Esophagus muscularis mucosa (tissue), 4 donors: ENCODE results near the gene GSS. TPM values are rescaled to one million over a fixed set of nuclear protein-coding genes. Genes with fewer than 3 reads are reported as not detected.
A peak's percentile ranks its signal among the peaks of the same experiment; 100 is the strongest.

Source experiments
- DNase-seq: peaks from one replicate; pipeline ENCODE4 v3.0.0-alpha.2; 2017; ENCODE audit errors: extremely low spot score
- H3K27ac ChIP-seq, 4 donors: fragments of 200-600 bp; sonication (generic); replicated peaks in 1 of 4; 1 replicate in 3 of 4; 2 replicates in 1 of 4; pipeline ENCODE4 v1.5.1; 2016 to 2019; ENCODE audit warnings: mild to moderate bottlenecking in 1 of 4
- H3K27me3 ChIP-seq, 4 donors: fragments of 200-600 bp; sonication (generic); one replicate each; pipeline versions ENCODE4 v1.5.1 to v1.6.0; 2016 to 2019
- H3K36me3 ChIP-seq, 4 donors: fragments of 200-600 bp; sonication (generic); one replicate each; pipeline ENCODE4 v1.5.1; 2016 to 2019
- H3K4me1 ChIP-seq, 4 donors: fragments of 200-600 bp; sonication (generic); one replicate each; pipeline ENCODE4 v1.5.1; 2016 to 2019
- H3K4me3 ChIP-seq, 4 donors: fragments of 200-600 bp; sonication (generic); 1 replicate in 2 of 4; 2 replicates in 2 of 4; pipeline ENCODE4 v1.5.1; 2016 to 2019; ENCODE audit warnings: mild to moderate bottlenecking in 4 of 4, moderate library complexity in 1 of 4
- H3K9me3 ChIP-seq, 4 donors: fragments of 200-600 bp; sonication (generic); 1 replicate in 3 of 4; 2 replicates in 1 of 4; pipeline ENCODE4 v1.5.1; 2016 to 2019
- EP300 ChIP-seq: sonication (generic); formaldehyde crosslinking; IDR thresholded peaks from one replicate; pipeline ENCODE4 v1.6.1; 2017; ENCODE audit warnings: antibody characterized with exemption
- POLR2A ChIP-seq: fragments of 450-650 bp; IDR thresholded peaks from one replicate; pipeline ENCODE4 v1.6.1; 2017; ENCODE audit warnings: antibody characterized with exemption, moderate library complexity, mild to moderate bottlenecking, low read depth
- POLR2AphosphoS5 ChIP-seq, 2 donors: sonication (generic); formaldehyde crosslinking; IDR thresholded peaks; one replicate each; pipeline ENCODE4 v1.6.1; 2017; ENCODE audit warnings: antibody characterized with exemption in 2 of 2
- WGBS: methylation state at CpG from one replicate; pipeline ENCODE4 v1.1.5; 2018; 5-methylcytosine and 5-hydroxymethylcytosine counted together
- intact Hi-C: fragments of 100-400 bp; cut with DNase I; formaldehyde crosslinking; loops from one replicate; pipeline ENCODE4 v1.15.1; 2023
- total RNA-seq, 4 donors: library from RNA; depleted of rRNA; stranded (reverse); fragments of >200 nt; gene quantifications; one replicate each; pipeline versions ENCODE4 v1.1.0 to v1.2.1, GENCODE V29; 2016
- TF ChIP-seq, protein P1 (sequence below), 3 experiments: fragments of 200-600 bp in 2 of 3; fragments of 450-650 bp in 1 of 3; sonication (generic) in 2 of 3; IDR thresholded peaks; one replicate each; pipeline ENCODE4 v1.5.1; 2017 to 2019; ENCODE audit warnings: antibody characterized with exemption in 3 of 3, mild to moderate bottlenecking in 2 of 3, moderate library complexity in 1 of 3

GSS gene
- total RNA-seq, 4 donors from 2014 or later: 27.7 to 36.1 (median 28.5) TPM

DNA sequence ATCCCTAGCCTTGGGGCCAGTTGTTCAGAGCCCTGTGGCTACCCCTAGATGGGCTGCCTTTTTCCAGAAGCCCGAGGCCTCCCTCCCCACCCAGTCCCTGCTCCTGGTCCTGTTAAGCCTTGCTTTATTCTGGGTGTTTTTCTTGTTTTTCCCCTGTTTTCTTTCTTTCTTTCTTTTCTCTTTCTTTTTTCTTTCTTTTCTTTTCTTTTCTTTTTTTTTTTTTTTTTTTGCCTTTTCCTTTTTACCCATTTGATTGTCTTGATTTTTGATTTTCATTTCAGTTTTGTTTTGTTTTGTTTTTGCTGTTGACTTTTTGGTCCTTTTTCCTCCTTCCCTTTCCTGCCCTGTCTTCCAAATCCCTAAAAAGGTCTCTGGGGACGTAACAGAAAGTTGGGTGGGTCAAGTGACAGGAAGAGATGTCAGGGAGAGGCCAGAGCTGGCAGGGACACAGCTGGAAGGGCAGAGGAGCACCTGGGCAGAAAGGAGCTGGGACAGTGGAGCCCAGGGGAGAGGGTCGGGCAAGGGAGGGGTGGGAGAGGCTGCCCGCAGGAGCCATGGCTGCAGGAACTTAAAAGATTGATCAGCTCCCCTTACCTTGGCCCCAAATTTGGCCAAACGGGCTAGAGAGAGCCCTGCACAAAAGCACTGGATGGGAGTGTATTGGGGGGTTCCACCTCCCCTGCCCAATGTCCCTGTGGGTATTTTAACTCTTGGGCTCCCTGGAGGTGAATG, 27.6 kb upstream of the GSS start:
- Histone ChIP-seq H3K36me3 (peaks cover 0 to 14% (median 0%) of the 10 kb centered on the region in 4 donors), H3K9me3 (no peaks in the 10 kb centered on the region), H3K27me3 (peaks cover 0 to 61% (median 17%) of the 10 kb centered on the region in 4 donors), H3K27ac (no peak overlapping the region), H3K4me3 (no peak overlapping the region), H3K4me1 (peaks cover 8 to 23% (median 14%) of the 10 kb centered on the region in 4 donors)
- no peak for DNase-seq
- 44% methylated on average over 5 of the region's 5 CpGs for WGBS
- intact Hi-C loops: no loop called here
- TF ChIP-seq, protein P1, sequence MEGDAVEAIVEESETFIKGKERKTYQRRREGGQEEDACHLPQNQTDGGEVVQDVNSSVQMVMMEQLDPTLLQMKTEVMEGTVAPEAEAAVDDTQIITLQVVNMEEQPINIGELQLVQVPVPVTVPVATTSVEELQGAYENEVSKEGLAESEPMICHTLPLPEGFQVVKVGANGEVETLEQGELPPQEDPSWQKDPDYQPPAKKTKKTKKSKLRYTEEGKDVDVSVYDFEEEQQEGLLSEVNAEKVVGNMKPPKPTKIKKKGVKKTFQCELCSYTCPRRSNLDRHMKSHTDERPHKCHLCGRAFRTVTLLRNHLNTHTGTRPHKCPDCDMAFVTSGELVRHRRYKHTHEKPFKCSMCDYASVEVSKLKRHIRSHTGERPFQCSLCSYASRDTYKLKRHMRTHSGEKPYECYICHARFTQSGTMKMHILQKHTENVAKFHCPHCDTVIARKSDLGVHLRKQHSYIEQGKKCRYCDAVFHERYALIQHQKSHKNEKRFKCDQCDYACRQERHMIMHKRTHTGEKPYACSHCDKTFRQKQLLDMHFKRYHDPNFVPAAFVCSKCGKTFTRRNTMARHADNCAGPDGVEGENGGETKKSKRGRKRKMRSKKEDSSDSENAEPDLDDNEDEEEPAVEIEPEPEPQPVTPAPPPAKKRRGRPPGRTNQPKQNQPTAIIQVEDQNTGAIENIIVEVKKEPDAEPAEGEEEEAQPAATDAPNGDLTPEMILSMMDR (IDR thresholded peaks at IDR 0.05): no peak
- TF ChIP-seq POLR2A (no peak), EP300 (no peak), POLR2AphosphoS5 (IDR thresholded peaks at IDR 0.05) (no peak)

DNA sequence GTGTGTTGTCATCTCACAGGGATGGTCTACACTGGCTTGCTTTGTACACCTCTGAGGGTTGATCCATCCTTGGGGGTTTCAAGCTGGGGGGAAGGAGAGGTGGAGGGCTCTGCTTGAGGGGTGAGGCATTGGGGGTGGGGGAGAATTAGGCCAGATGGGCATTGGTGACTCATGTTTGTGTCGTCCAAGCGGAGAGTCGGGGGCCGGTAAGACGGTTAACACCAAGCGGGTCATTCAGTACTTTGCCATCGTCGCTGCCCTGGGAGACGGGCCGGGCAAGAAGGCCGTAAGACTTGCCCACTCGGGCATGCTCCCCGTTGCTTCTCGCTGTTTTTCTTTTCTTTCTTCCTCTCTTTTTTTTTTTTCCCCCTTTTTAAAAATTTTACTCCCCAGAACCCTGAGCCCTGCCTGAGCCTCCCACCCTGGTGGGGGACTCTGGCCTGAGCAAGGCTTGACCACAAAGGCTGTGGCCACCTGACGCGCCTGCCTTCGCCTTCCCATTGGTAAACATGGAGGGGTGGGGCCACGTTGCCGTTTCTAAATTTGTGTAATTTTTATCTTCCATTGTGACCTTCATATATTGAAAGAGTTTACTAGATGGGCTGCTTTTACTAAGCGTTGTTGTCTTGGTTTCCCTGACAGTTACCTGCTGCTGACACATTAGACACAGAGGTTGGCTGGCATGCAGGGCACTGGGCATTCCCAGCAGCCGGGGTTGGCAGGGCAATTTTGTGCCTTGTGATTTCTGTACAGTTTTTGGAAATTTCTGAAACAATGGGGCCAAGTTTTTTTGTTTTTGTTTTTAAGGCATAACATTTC, 26.9 kb upstream of the GSS start:
- intact Hi-C loops: no loop called here
- no peak for DNase-seq
- Histone ChIP-seq H3K4me1 (peaks cover under 1 to 21% (median 10%) of the 10 kb centered on the region in 4 donors), H3K27ac (no peak overlapping the region), H3K27me3 (peaks cover 0 to 61% (median 17%) of the 10 kb centered on the region in 4 donors), H3K4me3 (no peak overlapping the region), H3K9me3 (no peaks in the 10 kb centered on the region), H3K36me3 (peaks cover 0 to 9% (median 0%) of the 10 kb centered on the region in 4 donors)
- TF ChIP-seq POLR2A (no peak), EP300 (no peak), POLR2AphosphoS5 (IDR thresholded peaks at IDR 0.05) (no peak)
- TF ChIP-seq, protein P1 (IDR thresholded peaks at IDR 0.05): no peak
- 89% methylated on average over 21 of the region's 21 CpGs for WGBS

GRCh38 chr20:34980543-34981233, 25.1 kb upstream of the GSS start:
- intact Hi-C loops: no loop called here
- peaks cover 0 to 14% (median 3%) of the 10 kb centered on the region in 4 donors for H3K4me1 ChIP-seq
- WGBS: 72% methylated on average over 13 of the region's 22 CpGs
- no peak for TF ChIP-seq EP300
- no peak for TF ChIP-seq POLR2AphosphoS5 (IDR thresholded peaks at IDR 0.05)
- TF ChIP-seq, protein P1 (IDR thresholded peaks at IDR 0.05): no peak
- TF ChIP-seq POLR2A: no peak
- H3K4me3 ChIP-seq: no peak overlapping the region
- H3K36me3 ChIP-seq: peaks cover 0 to 4% (median 0%) of the 10 kb centered on the region in 4 donors
- no peaks in the 10 kb centered on the region for H3K9me3 ChIP-seq
- peaks cover 0 to 57% (median 17%) of the 10 kb centered on the region in 4 donors for H3K27me3 ChIP-seq
- no peak for DNase-seq
- H3K27ac ChIP-seq: no peak overlapping the region

DNA sequence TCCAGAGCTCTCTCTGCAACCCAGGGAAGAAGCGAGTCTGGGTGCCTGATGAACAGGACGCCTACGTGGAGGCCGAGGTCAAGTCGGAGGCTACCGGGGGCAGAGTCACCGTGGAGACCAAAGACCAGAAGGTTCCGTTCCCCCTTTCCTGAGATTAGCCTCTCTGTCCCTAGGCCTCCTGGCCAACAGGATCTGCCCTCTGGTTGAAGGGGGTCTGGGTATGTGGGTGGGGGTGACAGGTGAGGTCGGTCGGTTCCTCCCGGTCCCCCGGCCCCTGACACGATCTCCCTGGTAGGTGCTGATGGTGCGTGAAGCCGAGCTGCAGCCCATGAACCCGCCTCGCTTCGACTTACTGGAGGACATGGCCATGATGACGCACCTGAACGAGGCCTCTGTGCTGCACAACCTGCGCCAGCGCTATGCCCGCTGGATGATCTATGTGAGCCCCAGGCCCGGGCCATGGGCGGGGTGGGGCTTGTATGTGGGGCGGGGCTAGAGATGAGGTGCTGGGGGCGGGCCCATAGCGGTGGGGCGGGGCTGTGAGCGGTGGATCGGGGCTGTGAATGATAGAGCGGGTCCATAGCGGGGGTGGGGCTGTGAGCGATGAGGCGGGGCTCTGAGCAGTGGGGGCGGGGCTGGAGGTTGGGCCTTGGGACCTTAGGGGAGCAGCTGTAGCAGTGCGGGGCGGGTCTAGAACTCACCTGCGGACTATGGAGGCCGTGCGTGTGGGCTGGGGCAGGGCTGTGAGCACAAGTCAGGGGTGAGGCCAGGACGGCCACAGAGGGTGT, 24.0 kb upstream of the GSS start:
- 67% methylated on average over 36 of the region's 42 CpGs for WGBS
- Histone ChIP-seq H3K36me3 (peaks cover 0 to 4% (median 0%) of the 10 kb centered on the region in 4 donors), H3K4me3 (no peak overlapping the region), H3K27ac (no peak overlapping the region), H3K9me3 (no peaks in the 10 kb centered on the region), H3K4me1 (peaks cover 0 to 14% (median 3%) of the 10 kb centered on the region in 4 donors), H3K27me3 (peaks cover 0 to 45% (median 17%) of the 10 kb centered on the region in 4 donors)
- intact Hi-C loops: no loop called here
- no peak for DNase-seq
- TF ChIP-seq POLR2A (peak; percentile 13), POLR2AphosphoS5 (IDR thresholded peaks at IDR 0.05) (no peak), EP300 (no peak)
- TF ChIP-seq, protein P1 (IDR thresholded peaks at IDR 0.05): no peak
